PC-9 (cell line): ENCODE measurements around the gene GFM1. TPM values are rescaled to one million over a fixed set of nuclear protein-coding genes. Genes with fewer than 3 reads are reported as not detected.

Source experiments
- BruUV-seq: library from RNA; stranded (reverse); fragments of 400-500 nt; replicated peaks from 2 replicates; lab custom pipeline; 2021; lab: Mats Ljungman, UMichigan
- CTCF ChIA-PET: fragments of 300-600 bp; sonication (Branson Sonifier 250); formaldehyde crosslinking; loops from one replicate; lab custom pipeline; 2022; ENCODE audit warnings: antibody characterized with exemption; lab: Charles Lee
- POLR2A ChIA-PET: fragments of 300-600 bp; sonication (Branson Sonifier 250); formaldehyde crosslinking; loops from one replicate; lab custom pipeline; 2022; ENCODE audit warnings: antibody characterized with exemption; ENCODE audit not compliant: unreplicated experiment; lab: Charles Lee
- DNase-seq, 2 experiments: peaks; one replicate each; pipeline versions ENCODE4 v3.0.0 to v3.0.0-alpha.2; 2015 to 2022; ENCODE audit warnings: mixed read lengths in 1 of 2
- H2AFZ ChIP-seq: fragments of 200-600 bp; sonication (generic); 2 replicates; pipeline ENCODE4 v1.8.1; 2017; ENCODE audit warnings: antibody characterized with exemption
- H3F3A ChIP-seq: fragments of 200-600 bp; sonication (generic); 2 replicates; pipeline ENCODE4 v1.8.1; 2017; ENCODE audit warnings: antibody characterized with exemption, mild to moderate bottlenecking, low read depth; ENCODE audit not compliant: insufficient read depth
- H3K27ac ChIP-seq: fragments of 200-600 bp; sonication (generic); 2 replicates; pipeline ENCODE4 v1.6.1; 2016; ENCODE audit warnings: mixed run types
- H3K27me3 ChIP-seq: fragments of 200-600 bp; sonication (generic); 2 replicates; pipeline ENCODE4 v1.6.1; 2016; ENCODE audit warnings: low read depth, mixed run types; ENCODE audit not compliant: insufficient read depth
- H3K36me3 ChIP-seq: fragments of 200-600 bp; sonication (generic); 2 replicates; pipeline ENCODE4 v1.6.1; 2016; ENCODE audit warnings: low read depth, mixed run types
- H3K4me1 ChIP-seq: fragments of 200-600 bp; sonication (generic); replicated peaks from 2 replicates; pipeline ENCODE4 v1.6.1; 2016; ENCODE audit warnings: mixed run types; ENCODE audit not compliant: insufficient read depth
- H3K4me2 ChIP-seq: fragments of 200-600 bp; sonication (generic); 2 replicates; pipeline ENCODE4 v1.6.1; 2017; ENCODE audit warnings: mixed run types
- H3K4me3 ChIP-seq: fragments of 200-600 bp; sonication (generic); 2 replicates; pipeline ENCODE4 v1.6.1; 2016; ENCODE audit warnings: mixed run types
- H3K79me2 ChIP-seq: fragments of 200-600 bp; sonication (generic); 2 replicates; pipeline ENCODE4 v1.6.1; 2017; ENCODE audit warnings: low read depth, mixed run types
- H3K9me2 ChIP-seq: fragments of 200-600 bp; sonication (generic); 2 replicates; pipeline ENCODE4 v1.8.1; 2017; ENCODE audit warnings: mild to moderate bottlenecking; ENCODE audit not compliant: insufficient read depth
- H3K9me3 ChIP-seq: fragments of 200-600 bp; sonication (generic); 2 replicates; pipeline ENCODE4 v1.8.1; 2016; ENCODE audit warnings: low read depth; ENCODE audit not compliant: insufficient read depth
- H4K20me1 ChIP-seq: fragments of 200-600 bp; sonication (generic); 2 replicates; pipeline ENCODE4 v1.8.1; 2017; ENCODE audit not compliant: insufficient read depth
- CTCF ChIP-seq: fragments of 200-600 bp; sonication (generic); conservative IDR thresholded peaks from 2 replicates; pipeline ENCODE4 v1.6.1; 2017; ENCODE audit warnings: mixed run types, antibody characterized with exemption, mild to moderate bottlenecking, moderate library complexity
- EZH2 ChIP-seq: fragments of 200-600 bp; sonication (generic); IDR thresholded peaks from 2 replicates; pipeline ENCODE4 v1.8.0; 2017; ENCODE audit warnings: antibody characterized with exemption, low read depth
- intact Hi-C: fragments of 100-400 bp; cut with micrococcal nuclease; formaldehyde crosslinking; loops from one replicate; pipeline ENCODE4 v1.10.0; 2022; ENCODE audit not compliant: unreplicated experiment
- total RNA-seq: library from RNA; stranded (reverse); gene quantifications from 2 replicates; pipeline ENCODE4 v1.2.3, GENCODE V29; 2021

Gene GFM1
- total RNA-seq, 1 experiment from 2014 or later: 43.0 TPM

- no TSS peak for BruUV-seq
- ChIA-PET POLR2A (no interaction called here), CTCF (no interaction called here)
- TF ChIP-seq EZH2 (no peak), CTCF (no peak)
- intact Hi-C loops: no loop called here
- no peaks in the 10 kb centered on the region for H3K79me2 ChIP-seq
- 0 out of 2 replicates have a peak, but pooled peaks cover 5% of the 10 kb centered on the region for H4K20me1 ChIP-seq
- H3K4me1 ChIP-seq: no peaks in the 10 kb centered on the region
- H3K4me3 ChIP-seq: no peak overlapping the region
- peaks cover 79% of the 10 kb centered on the region for H3K36me3 ChIP-seq
- no peaks in the 10 kb centered on the region for H3K9me2 ChIP-seq
- H3K9me3 ChIP-seq: no peaks in the 10 kb centered on the region
- no peak overlapping the region for H3K4me2 ChIP-seq
- H3K27me3 ChIP-seq: no peaks in the 10 kb centered on the region
- 0 out of 2 replicates have a peak, but pooled peaks cover 4% of the 10 kb centered on the region for H3F3A ChIP-seq
- no peak overlapping the region for H3K27ac ChIP-seq
- no peak for DNase-seq
- no peak overlapping the region for H2AFZ ChIP-seq
These were observed 18.9 kb downstream of the GFM1 start for GRCh38 chr3:158663246-158663645.

GRCh38 chr3:158663832-158664231, 19.5 kb downstream of the GFM1 start:
- Histone ChIP-seq H3K27ac (no peak overlapping the region), H3F3A (0 out of 2 replicates have a peak, but pooled peaks cover 1% of the 10 kb centered on the region), H2AFZ (no peak overlapping the region), H3K4me3 (no peak overlapping the region), H3K4me1 (no peaks in the 10 kb centered on the region), H3K9me3 (no peaks in the 10 kb centered on the region), H3K36me3 (peaks cover 79% of the 10 kb centered on the region), H3K27me3 (no peaks in the 10 kb centered on the region), H3K4me2 (no peak overlapping the region), H3K9me2 (no peaks in the 10 kb centered on the region), H3K79me2 (no peaks in the 10 kb centered on the region), H4K20me1 (0 out of 2 replicates have a peak, but pooled peaks cover 5% of the 10 kb centered on the region)
- ChIA-PET CTCF (interaction anchor here (0.6 kb wide), 1 partner anchor 92 kb away, joined by 5 read pairs; no protein-coding TSS in a partner anchor), POLR2A (no interaction called here)
- DNase-seq: no peak
- BruUV-seq: no TSS peak
- intact Hi-C loops: no loop called here
- no peak for TF ChIP-seq EZH2
- TF ChIP-seq CTCF: no peak

GRCh38 chr3:158666416-158666815, 22.1 kb downstream of the GFM1 start:
- Histone ChIP-seq H3F3A (0 out of 2 replicates have a peak, but pooled peaks cover 6% of the 10 kb centered on the region), H3K79me2 (no peaks in the 10 kb centered on the region), H3K4me2 (no peak overlapping the region), H3K9me2 (no peaks in the 10 kb centered on the region), H3K4me3 (no peak overlapping the region), H3K27ac (no peak overlapping the region), H4K20me1 (0 out of 2 replicates have a peak, but pooled peaks cover 6% of the 10 kb centered on the region), H3K27me3 (no peaks in the 10 kb centered on the region), H2AFZ (no peak overlapping the region), H3K36me3 (peaks cover 67% of the 10 kb centered on the region), H3K9me3 (no peaks in the 10 kb centered on the region), H3K4me1 (no peaks in the 10 kb centered on the region)
- no peak for DNase-seq
- no TSS peak for BruUV-seq
- no peak for TF ChIP-seq CTCF
- POLR2A ChIA-PET: no interaction called here
- CTCF ChIA-PET: interaction anchor here (1.1 kb wide), 1 partner anchor 125 kb away, joined by 8 read pairs; no protein-coding TSS in a partner anchor
- intact Hi-C loops: no loop called here
